ENCODE measurements around the gene RND1.

DNA sequence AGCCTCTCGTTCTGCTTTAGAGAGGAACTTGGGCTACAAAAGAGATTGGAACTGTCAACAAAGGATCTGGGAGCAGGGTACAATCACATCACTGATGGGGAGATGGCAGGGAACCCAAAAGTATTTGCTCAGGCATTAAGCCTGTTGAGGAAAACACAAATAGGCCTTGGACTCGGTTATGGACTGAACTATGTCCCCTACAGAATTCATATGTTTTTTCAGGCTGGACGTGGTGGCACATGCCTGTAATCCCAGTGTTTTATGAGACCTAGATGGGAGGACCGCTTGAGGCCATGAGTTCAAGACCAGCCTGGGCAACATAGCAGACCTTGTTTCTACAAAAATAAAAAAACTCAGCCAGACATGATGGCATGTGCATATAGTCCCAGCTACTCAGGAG, 27.6 kb downstream of the RND1 start:
- TF ChIP-seq POLR2AphosphoS5 (IDR thresholded peaks at IDR 0.05; ENCODE audit: low read depth, low read length): no peak
- TF ChIP-seq POLR2A (IDR thresholded peaks at IDR 0.05; ENCODE audit: low read depth, low read length): no peak
- TF ChIP-seq TAF1 (IDR thresholded peaks at IDR 0.05; ENCODE audit: low read depth, low read length): no peak
- no peak for TF ChIP-seq PAX5 (IDR thresholded peaks at IDR 0.05; ENCODE audit: insufficient read depth, low read length, severe bottlenecking)

All from GM12891 (cell line).